Mucosa of descending colon (tissue), 3 donors: ENCODE results near the gene ADAM10. TPM values are rescaled to one million over a fixed set of nuclear protein-coding genes. Genes with fewer than 3 reads are reported as not detected.

ENCODE experiments used
- ATAC-seq: fragments of 200-7000 bp; cut with Tn5 transposase; one replicate; pipeline ENCODE4 v1.9.1; 2020; ENCODE audit warnings: mild to moderate bottlenecking, moderate library complexity
- DNase-seq, 3 donors: peaks; one replicate each; pipeline ENCODE4 v3.0.0-alpha.2; 2020
- H3K36me3 ChIP-seq: fragments of 200-600 bp; one replicate; pipeline ENCODE4 v1.8.0; 2021; ENCODE audit warnings: low read depth, mild to moderate bottlenecking
- H3K4me1 ChIP-seq: fragments of 200-600 bp; one replicate; pipeline ENCODE4 v1.8.0; 2021; ENCODE audit warnings: low read depth, mild to moderate bottlenecking
- H3K4me3 ChIP-seq: fragments of 200-600 bp; one replicate; pipeline ENCODE4 v1.8.0; 2021; ENCODE audit warnings: mild to moderate bottlenecking
- H3K9me3 ChIP-seq: fragments of 200-600 bp; one replicate; pipeline ENCODE4 v1.8.0; 2021; ENCODE audit warnings: mild to moderate bottlenecking
- CTCF ChIP-seq: fragments of 200-600 bp; IDR thresholded peaks from one replicate; pipeline ENCODE4 v1.8.0; 2022; ENCODE audit warnings: antibody characterized with exemption, mild to moderate bottlenecking
- intact Hi-C, 2 donors: fragments of 100-400 bp; cut with DNase I in 1 of 2; cut with micrococcal nuclease in 1 of 2; formaldehyde crosslinking; loops; one replicate each; pipeline versions ENCODE4 v1.11.0 to v1.11.1; 2022; cut with DNase I, micrococcal nuclease
- total RNA-seq, 3 donors: library from RNA; stranded (reverse); fragmentation: NEBNext Ultra II Directional in 2 of 3; extraction: Animal tissue kit (Norgen Biotek cat#: 25700) in 2 of 3; gene quantifications; one replicate each; pipeline versions ENCODE4 v1.2.1 to v1.2.4, GENCODE V29; 2021 to 2023
- donor health status: DM: no; HTN: no; CAD: no; lungs with moderate emphysema.
- donor health status: DM: no; HTN: no; CAD: no.
- donor health status: DM: no; HTN: yes; CAD: no.

Gene ADAM10
- total RNA-seq, 3 donors from 2014 or later, result 109 to 178 (median 143) TPM

- Histone ChIP-seq H3K4me3 (no peak overlapping the region), H3K9me3 (no peaks in the 10 kb centered on the region), H3K36me3 (no peaks in the 10 kb centered on the region), H3K4me1 (no peaks in the 10 kb centered on the region)
- TF ChIP-seq CTCF, result no peak
- no peak for DNase-seq
- intact Hi-C loops, result no loop called here
- ATAC-seq, result no peak
Observed at GRCh38 chr15:58726867-58727266, 22.6 kb downstream of the ADAM10 start.

GRCh38 chr15:58724466-58724865 is 25.0 kb downstream of the ADAM10 start:
- DNase-seq, result no peak
- H3K4me3 ChIP-seq, result no peak overlapping the region
- peak; percentile 43 for ATAC-seq
- no peaks in the 10 kb centered on the region for H3K4me1 ChIP-seq
- H3K36me3 ChIP-seq, result no peaks in the 10 kb centered on the region
- intact Hi-C loops, result no loop called here
- H3K9me3 ChIP-seq, result no peaks in the 10 kb centered on the region
- TF ChIP-seq CTCF, result no peak

- Histone ChIP-seq H3K36me3 (no peaks in the 10 kb centered on the region), H3K4me3 (no peak overlapping the region), H3K4me1 (no peaks in the 10 kb centered on the region), H3K9me3 (no peaks in the 10 kb centered on the region)
- ATAC-seq (no peak), DNase-seq (no peak)
- no peak for TF ChIP-seq CTCF
- intact Hi-C loops, result no loop called here
Observed at GRCh38 chr15:58717357-58717756, 32.1 kb downstream of the ADAM10 start.

GRCh38 chr15:58716027-58716426 is 33.5 kb downstream of the ADAM10 start:
- H3K4me1 ChIP-seq, result no peaks in the 10 kb centered on the region
- no peaks in the 10 kb centered on the region for H3K36me3 ChIP-seq
- no peak overlapping the region for H3K4me3 ChIP-seq
- ATAC-seq (no peak), DNase-seq (no peak)
- H3K9me3 ChIP-seq, result no peaks in the 10 kb centered on the region
- TF ChIP-seq CTCF, result no peak
- intact Hi-C loops, result no loop called here

GRCh38 chr15:58715266-58715917 is 34.1 kb downstream of the ADAM10 start:
- intact Hi-C loops, result no loop called here
- DNase-seq (no peak), ATAC-seq (no peak)
- Histone ChIP-seq H3K4me1 (no peaks in the 10 kb centered on the region), H3K36me3 (no peaks in the 10 kb centered on the region), H3K9me3 (no peaks in the 10 kb centered on the region), H3K4me3 (no peak overlapping the region)
- no peak for TF ChIP-seq CTCF

GRCh38 chr15:58710701-58711100 is 38.8 kb downstream of the ADAM10 start:
- H3K4me3 ChIP-seq, result no peak overlapping the region
- no peak for ATAC-seq
- no peak for TF ChIP-seq CTCF
- no peaks in the 10 kb centered on the region for H3K4me1 ChIP-seq
- DNase-seq, result no peak
- intact Hi-C loops, result no loop called here
- no peaks in the 10 kb centered on the region for H3K36me3 ChIP-seq
- H3K9me3 ChIP-seq, result no peaks in the 10 kb centered on the region
